GM21723 (cell line): Measurements from ENCODE around the gene RNF128.
"Not testable (repeated sequence)": the region's sequence is repeated elsewhere in the genome, so short reads cannot be mapped to it uniquely, and the experiment has no call there.

Experiments used
- ATAC-seq: cut with Tn5 transposase; IDR thresholded peaks from one replicate; pipeline ENCODE4 v1.9.1; 2021; ENCODE audit warnings: mild to moderate bottlenecking, moderate library complexity; ENCODE audit not compliant: unreplicated experiment

Gene RNF128

DNA sequence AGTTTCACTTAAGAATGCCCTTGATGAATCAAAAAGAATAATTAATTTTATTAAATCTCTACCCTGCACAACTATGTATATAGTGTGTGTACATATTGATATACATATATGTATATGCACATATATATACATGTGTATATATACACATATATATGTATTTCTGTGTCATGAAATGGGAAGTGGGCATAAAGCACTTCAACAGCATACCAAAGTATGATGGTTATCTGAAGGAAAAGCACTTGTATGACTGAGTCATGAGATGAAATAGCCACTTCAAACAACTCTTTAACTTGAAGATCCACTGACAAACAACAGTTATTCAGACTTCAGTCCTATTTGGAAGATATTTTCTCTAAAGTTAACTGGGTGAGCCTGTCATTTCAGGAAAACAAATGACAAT, 16.3 kb downstream of the RNF128 start:
- no peak for ATAC-seq

DNA sequence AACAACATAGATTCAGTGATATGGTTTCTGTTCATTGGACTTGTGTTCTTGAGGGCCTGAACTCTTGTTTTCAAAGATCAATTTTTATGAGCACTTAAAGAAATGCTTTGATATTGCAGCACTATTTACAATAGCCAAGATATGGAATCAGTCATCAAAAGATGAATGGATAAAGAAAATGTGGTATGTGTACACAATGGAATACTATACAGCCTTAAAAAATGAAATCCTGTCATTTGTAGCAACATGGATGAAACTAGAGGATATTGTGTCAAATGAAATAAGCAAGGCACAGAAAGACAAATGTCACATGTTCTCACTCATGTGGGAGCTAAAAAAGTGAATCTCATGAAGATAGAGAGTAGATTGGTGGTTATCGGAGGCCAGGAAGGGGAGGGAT, 21.9 kb downstream of the RNF128 start:
- ATAC-seq, result no peak

DNA sequence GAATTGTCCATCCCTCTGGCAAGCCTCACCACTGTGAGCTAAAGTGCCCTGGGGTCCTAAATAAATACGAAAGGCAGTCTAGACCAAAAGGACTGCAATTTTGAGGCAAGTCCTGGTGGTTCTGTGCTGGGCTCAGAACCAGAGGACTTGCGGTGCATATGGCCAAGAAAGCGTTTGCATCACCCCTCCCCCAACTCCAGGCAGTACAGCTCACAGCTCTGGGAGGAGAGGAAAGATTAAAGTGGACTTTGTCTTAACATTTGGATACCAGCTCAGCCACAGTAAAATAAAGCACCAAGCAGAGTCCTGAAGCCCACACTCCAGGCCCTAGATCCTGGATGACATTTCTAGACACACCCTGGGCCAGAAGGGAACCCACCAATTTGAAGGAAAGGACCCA, 24.9 kb downstream of the RNF128 start:
- no peak for ATAC-seq

DNA sequence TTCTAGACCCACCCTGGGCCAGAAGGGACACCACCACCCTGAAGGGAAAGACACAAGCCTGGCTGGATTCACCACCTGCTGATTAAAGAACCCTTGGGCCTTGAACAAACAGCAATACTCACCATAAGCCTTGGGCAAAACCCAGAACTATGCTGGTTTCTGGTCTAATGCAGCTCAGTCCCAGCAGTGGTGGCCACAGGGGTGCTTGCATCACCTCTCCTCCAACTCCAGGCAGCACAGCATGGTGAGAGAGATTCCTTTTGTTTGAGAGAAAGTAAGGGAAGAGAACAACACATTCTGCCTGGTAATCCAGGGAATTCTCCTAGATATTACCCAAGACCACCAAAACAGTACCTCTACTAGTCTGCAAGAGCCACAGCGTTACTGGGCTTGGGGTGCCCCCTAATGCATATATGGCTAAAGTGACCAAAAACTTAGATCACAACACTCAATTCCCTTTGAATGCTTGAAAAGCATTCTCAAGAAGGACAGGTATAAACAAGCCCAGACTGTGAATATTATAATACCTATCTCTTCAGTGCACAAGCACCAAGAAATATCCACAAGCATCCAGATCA, 25.7 kb downstream of the RNF128 start:
- no peak for ATAC-seq

DNA sequence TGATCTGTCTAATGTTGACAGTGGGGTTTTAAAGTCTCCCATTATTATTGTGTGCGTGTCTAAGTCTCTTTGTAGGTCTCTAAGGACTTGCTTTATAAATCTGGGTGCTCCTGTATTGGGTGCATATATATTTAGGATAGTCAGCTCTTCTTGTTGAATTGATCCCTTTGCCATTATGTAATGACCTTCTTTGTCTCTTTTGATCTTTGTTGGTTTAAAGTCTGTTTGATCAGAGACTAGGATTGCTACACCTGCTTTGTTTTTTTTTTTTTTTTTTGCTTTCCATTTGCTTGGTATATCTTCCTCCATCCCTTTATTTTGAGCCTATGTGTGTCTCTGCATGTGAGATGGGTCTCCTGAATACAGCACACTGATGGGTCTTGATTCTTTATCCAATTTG, 42.8 kb downstream of the RNF128 start:
- not testable (repeated sequence) for ATAC-seq

DNA sequence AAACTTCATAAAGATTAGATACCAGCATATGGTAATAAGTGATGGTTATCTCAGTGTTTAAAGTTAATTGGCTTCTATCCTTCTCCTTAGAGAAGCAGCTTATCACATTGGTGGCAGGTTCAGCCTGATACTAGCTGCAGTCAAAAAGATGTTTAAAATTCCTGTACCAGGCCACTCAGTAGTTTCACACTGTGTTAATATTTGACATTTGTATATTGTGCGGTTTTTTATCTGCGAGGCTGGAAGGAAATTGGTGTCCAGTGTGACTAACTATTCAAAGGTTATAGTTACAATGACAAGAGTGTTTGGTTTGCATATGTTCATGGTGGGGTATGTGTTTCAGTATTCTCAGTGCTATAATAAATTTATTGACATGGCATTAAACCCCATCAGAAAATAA, 48.5 kb downstream of the RNF128 start:
- no peak for ATAC-seq

DNA sequence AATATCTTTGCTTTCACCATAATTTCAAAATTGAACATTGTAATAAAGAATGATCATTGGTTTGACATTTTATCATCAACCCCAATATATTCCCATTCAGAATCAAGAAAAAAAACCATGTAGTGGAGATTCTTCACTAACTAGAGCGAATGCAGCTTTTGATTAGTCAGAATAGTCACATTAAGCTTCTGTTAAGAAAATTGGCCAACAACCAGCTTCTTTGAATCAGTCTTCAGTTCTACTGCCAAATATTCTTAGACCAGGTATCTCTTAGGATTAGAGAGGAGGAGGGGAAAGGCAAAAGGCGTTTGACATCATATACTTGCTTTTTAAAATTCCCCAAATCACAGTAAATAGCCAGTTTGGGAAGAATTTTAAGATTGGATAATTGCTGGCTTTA, 53.8 kb downstream of the RNF128 start:
- ATAC-seq, result no peak

DNA sequence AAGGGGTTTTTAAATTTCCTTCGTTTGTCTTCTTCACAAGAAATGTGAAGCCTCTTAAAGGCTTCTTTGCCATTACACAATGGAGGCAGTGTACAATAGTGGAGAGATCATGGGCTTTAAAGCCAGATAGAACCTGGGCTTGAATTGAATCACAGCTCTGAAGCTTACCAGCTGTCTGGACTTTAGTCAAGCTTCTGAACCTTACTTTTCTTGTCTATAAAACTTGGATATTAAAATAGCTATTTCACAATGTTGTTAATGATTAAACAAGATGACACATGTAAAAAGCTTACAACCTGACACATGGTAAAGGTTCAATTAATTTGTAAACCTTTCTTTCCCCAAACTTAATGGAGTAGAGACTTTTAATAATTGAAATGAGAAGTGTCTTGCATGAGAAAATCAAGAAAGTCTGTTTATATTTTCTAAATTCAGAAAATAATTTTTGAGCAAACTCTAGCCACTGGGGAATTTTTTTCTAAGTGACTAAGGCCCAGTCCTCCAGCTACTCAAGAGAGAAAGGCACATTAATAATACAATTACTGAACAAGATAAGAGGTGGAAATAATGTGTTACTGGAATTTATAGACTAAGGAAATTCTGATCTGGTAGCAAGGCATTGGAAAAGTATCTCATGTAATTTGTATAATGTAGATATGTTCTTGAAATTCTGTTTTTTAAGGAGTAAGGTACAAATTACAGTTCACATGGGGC, 54.3 kb downstream of the RNF128 start:
- ATAC-seq, result no peak

DNA sequence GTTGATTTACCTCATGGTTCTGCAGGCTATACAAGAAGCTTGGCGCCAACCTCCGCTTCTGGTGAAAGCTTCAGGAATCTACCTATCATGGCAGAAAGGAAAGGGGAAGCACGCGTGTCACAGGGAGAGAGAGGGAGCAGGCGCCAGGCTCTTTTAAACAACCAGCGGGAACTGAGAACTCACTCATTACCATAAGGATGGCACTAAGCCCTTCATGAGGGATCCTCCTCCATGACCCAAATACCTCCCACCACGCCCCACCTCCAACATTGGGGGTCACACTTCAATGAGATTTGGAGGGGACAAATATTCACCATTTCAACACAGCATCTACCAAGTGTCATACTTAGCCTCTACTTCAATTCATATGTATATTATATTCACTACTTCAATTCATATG, 57.2 kb downstream of the RNF128 start:
- no peak for ATAC-seq

DNA sequence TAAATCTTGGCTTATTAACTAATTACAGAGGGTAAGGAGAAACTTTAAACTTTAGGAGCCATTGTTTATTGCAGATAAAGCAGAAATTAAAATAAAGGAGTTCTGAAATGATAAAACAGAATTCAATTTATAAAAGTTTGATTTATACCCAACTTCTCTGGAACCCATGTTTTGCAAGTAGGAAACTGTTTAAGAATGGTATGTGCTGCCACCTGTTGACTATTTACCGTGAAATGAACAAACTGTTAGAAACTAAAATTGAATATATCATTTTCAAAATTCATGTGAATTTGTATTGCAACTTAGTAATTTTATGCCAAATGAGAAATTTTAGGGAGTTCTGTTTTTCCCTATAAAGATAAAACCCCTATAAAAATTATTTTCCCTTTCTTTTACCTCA, 65.0 kb downstream of the RNF128 start:
- ATAC-seq, result no peak

DNA sequence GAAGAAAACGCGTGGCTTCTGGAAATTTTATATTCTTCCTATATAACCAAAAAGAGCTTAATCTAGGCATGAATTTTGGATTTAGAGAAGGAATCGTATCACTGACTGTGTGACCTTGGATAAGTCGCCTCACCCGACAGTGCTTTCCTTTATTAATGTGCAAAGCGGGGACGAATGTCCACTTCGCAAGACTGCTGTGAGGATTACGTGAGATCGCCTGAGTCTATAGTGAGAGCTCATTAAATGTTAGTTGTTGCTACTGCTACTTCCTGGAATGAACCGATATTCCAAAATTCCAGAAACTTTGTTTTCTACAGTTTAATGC, 75.5 kb downstream of the RNF128 start:
- peak; percentile 16 for ATAC-seq

DNA sequence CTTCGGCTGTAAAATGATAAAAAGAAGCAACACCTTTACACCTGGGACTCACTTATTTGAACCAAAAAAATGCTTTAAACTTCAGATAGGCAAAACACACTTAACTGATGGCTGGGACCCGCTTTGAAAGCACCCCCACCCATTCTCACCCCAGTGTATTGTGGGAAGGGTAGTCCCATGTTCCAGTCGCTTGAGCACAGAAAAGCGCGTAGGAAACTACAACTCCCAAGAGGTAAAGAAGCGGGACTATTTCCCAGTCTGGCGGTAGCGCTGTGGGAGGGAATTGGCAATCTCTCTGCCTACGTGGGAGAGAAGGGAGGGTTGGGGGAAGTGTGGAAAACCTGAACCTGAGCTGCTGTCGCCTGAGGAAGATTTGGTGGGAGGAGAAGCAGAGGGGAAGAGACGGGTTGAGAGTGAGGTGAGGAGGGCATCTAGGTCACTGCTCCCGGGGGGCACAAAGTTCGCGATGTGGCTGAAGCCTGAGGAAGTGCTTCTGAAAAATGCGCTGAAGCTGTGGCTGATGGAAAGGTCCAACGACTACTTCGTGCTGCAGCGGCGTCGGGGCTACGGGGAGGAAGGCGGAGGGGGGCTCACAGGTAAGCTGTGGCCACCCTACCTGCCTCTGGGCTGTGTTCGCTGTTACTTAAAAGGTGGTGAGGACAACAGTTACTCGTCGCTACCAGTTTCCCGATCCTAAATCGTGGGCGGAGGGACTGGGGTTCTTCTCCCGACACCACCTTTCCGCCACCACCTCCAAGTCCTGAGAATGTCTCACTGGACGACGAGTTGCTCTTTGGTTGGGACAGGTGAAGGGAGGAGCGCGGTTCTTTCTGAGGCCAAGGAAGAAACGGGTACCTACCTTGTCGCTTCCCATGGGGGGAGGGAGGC, 76.1 kb downstream of the RNF128 start, which contains the start of gene TBC1D8B:
Gene TBC1D8B, plus strand, starts transcription at position 286 of the 888 bp plus-strand sequence. Its CDS starts 181 bp downstream, at position 467.
- ATAC-seq, result peak; percentile 98

DNA sequence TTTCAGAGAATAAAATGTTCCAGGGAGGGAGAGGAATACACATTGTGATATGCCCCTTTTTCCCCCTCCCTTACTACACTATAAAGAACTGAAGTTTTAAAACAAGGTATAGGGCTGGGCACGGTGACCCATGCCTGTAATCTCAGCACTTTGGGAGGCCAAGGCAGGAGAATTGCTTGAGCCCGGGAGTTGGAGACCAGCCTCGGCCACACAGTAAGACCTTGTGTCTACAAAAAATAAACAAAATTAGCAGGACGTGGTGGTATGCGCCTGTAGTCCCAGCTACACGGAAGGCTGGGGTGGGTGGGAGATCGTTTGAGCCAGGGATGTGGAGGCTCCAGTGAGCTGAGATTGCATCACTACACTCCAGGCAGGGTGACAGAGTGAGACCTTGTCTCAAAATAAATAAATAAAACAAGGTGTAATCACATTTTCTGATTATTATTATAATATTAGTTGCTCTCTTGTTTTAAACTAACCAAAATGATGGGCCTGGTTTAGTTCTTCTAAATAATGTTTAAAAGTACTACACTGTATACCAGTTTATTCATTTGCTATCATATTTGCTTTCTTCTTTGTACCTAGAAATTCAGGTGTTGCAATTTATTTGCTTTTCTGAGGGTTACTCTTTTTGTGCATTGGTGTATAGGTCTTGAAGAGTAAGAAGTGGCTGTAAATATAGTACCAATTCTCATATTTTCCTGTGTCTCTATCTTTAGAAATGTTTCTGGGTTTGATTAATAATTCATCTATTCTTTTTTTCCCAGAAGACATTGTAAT, 84.8 kb downstream of the RNF128 start:
- no peak for ATAC-seq

DNA sequence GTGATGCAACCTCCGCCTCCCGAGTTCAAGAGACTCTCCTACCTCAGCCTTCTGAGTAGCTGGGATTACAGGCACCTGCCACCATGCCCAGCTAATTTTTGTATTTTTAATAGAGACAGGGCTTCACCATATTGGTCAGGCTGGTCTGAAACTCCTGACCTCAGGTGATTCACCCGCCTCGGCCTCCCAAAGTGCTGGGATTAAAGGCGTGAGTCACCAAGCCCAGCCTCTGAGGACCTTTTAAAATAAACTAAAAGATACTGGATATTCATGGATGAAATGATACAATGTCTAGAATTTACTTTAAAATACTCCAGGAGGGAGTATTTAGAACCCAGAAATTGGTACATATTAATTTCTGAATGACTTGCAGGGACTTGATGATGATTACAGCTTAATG, 86.4 kb downstream of the RNF128 start:
- not testable (repeated sequence) for ATAC-seq

DNA sequence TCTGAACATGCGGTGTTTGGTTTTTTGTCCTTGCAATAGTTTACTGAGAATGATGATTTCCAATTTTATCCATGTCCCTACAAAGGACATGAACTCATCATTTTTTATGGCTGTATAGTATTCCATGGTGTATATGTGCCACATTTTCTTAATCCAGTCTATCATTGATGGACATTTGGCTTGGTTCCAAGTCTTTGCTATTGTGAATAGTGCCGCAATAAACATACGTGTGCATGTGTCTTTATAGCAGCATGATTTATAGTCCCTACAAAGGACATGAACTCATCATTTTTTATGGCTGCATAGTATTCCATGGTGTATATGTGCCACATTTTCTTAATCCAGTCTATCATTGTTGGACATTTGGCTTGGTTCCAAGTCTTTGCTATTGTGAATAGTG, 87.6 kb downstream of the RNF128 start:
- ATAC-seq, result not testable (repeated sequence)
